B cell (primary cell): ENCODE measurements around the gene TMUB2.

Experiments used
- CTCF ChIP-seq: fragments of 200-600 bp; IDR thresholded peaks from one replicate; pipeline ENCODE4 v1.8.0; 2022; ENCODE audit warnings: antibody characterized with exemption, mild to moderate bottlenecking
- EZH2 ChIP-seq: IDR thresholded peaks from 2 replicates; pipeline ENCODE4 v1.6.1; 2012; ENCODE audit warnings: borderline replicate concordance, low read depth, mild to moderate bottlenecking, moderate library complexity, low read length; ENCODE audit not compliant: insufficient read depth, poor library complexity, severe bottlenecking

- TF ChIP-seq CTCF (no peak), EZH2 (no peak)
Measured at GRCh38 chr17:44217738-44218343, 31.1 kb downstream of the TMUB2 start.
